NCI-H2107 treated with DMSO at 0.1 percent for 48 hours (cell line): ENCODE results near the gene EHD1.

Experiments
- DNase-seq: peaks from one replicate; lab custom pipeline; 2025; ENCODE audit not compliant: unreplicated experiment; lab: John Stamatoyannopoulos, UW

EHD1 gene

DNA sequence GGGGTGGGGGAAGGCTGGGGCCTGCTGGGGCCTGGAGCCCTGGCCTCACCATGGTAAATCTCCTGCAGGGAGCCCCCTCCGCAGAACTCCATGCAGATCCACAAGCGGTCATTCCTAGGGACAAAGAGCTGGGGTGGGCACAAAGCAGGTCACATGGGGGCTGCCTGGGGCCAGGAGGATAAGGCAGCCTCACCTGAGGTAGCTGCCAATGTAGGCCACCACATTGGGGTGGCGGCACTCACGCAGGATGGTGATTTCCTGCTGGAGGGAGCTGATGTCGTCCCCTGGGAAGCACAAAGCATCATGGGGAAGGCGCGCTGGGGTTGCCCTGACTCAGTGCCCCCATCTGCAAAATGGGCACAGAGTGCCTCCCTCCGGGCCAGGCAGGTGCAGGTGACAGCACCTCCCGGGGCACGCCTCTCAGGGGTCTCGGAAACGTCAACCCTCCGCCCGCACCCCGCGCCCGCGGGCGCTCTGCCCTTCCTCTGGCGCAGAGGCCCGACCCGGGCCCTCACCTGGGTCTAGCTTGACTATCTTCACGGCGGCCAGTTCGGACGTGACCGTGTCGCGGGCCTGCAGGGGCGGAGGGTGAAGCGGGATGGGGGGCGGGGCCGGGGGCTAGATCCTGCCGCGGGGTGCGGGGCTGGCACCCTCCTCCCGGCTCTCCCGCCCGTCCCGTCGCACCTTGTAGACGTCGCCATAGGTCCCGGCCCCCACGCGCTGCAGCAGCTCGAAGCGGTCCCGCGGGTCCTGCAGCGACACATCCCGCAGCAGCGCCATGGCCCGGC, 75.9 kb downstream of the EHD1 start:
- no peak for DNase-seq
